Skeletal muscle satellite cell (primary cell): ENCODE measurements around the gene CLVS2.
A peak's percentile ranks its signal among the peaks of the same experiment; 100 is the strongest.

Experiments
- H3K27me3 ChIP-seq: 2 replicates; pipeline ENCODE4 v1.7.0; 2013; ENCODE audit warnings: low read length; ENCODE audit not compliant: control insufficient read depth, insufficient read depth
- H3K36me3 ChIP-seq: 2 replicates; pipeline ENCODE4 v1.7.0; 2013; ENCODE audit warnings: mild to moderate bottlenecking, control low read depth, low read length; ENCODE audit not compliant: insufficient read depth
- H3K4me1 ChIP-seq: 2 replicates; pipeline ENCODE4 v1.7.0; 2013; ENCODE audit warnings: low read length; ENCODE audit not compliant: control insufficient read depth, insufficient read depth
- H3K4me2 ChIP-seq: 2 replicates; pipeline ENCODE4 v1.7.0; 2013; ENCODE audit warnings: mild to moderate bottlenecking, low read length
- H3K4me3 ChIP-seq: 2 replicates; pipeline ENCODE4 v1.7.0; 2013; ENCODE audit warnings: low read length
- H3K9ac ChIP-seq: 2 replicates; pipeline ENCODE4 v1.7.0; 2013; ENCODE audit warnings: mild to moderate bottlenecking, low read depth, low read length, moderate library complexity
- H3K9me3 ChIP-seq: replicated peaks from 2 replicates; pipeline ENCODE4 v1.7.0; 2013; ENCODE audit warnings: mild to moderate bottlenecking, control low read depth, low read length

Gene CLVS2

DNA sequence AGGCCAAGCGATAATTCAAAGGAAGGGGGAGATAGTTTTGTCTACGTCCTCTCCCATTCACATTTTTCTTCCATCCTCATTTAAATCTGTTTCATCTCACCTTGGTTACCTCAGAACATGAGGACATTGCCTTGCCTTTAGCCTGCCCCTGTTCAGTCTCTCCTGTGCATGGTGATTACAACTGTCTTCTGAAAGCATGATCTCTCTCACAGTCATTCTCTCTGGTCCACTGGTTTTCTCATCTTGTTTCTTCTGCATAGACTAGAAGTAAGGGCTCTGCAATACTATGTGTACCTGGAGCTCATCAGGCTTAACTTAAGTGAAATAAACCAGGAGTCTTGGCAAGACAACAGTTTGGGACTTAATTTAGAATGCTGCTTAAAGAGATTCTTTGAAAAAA lies 31.4 kb downstream of the CLVS2 start:
- no peaks in the 10 kb centered on the region for H3K36me3 ChIP-seq
- no peaks in the 10 kb centered on the region for H3K27me3 ChIP-seq
- H3K4me2 ChIP-seq = no peak overlapping the region
- H3K9me3 ChIP-seq = no peaks in the 10 kb centered on the region
- H3K4me3 ChIP-seq = no peak overlapping the region
- peaks cover 9% of the 10 kb centered on the region for H3K4me1 ChIP-seq
- no peak overlapping the region for H3K9ac ChIP-seq

DNA sequence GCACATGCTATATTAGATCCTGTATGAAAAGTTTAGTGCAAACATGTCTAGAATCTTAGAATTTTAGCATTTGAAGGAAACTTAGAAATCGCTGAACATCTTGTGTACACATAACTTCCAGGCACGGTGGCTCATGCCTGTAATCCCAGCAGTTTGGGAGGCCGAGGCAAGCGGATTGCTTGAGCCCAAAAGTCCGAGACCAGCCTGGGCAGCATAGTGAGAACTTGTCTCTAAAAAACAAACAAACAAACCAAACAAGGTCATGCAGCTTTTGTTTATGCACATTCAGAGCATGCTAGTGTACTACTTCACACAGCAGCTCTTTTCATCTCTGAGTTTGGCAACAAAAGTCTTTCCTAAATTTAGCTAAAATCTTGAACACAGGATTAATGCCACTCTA lies 32.2 kb downstream of the CLVS2 start:
- H3K4me3 ChIP-seq = no peak overlapping the region
- H3K9me3 ChIP-seq = no peaks in the 10 kb centered on the region
- H3K4me2 ChIP-seq = no peak overlapping the region
- no peak overlapping the region for H3K9ac ChIP-seq
- peaks cover 9% of the 10 kb centered on the region for H3K4me1 ChIP-seq
- H3K36me3 ChIP-seq = no peaks in the 10 kb centered on the region
- no peaks in the 10 kb centered on the region for H3K27me3 ChIP-seq

- Histone ChIP-seq H3K4me1 (peaks cover 9% of the 10 kb centered on the region), H3K4me2 (peak overlapping the region; percentile 5), H3K9me3 (no peaks in the 10 kb centered on the region), H3K9ac (no peak overlapping the region), H3K27me3 (no peaks in the 10 kb centered on the region), H3K36me3 (no peaks in the 10 kb centered on the region), H3K4me3 (no peak overlapping the region)
Measured at GRCh38 chr6:123030282-123030681, 34.2 kb downstream of the CLVS2 start.

DNA sequence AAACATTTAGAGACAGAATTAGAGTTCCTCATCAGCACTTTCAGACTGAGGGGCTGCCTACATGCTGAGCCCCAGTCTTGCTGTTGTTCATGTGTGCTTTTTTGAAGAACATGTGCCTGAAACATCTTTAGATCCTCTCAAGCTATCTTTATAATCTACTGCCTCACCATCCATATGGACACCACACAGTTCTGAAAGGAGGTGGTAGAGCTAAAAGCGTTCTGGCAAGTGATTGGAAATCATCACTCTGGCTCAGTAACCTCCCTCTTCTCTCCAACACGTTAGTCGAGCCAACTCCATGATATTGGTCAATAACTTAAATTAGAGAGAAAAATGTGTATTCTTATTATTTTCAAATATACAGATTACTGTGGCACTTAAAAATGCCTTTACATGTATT lies 40.6 kb downstream of the CLVS2 start:
- Histone ChIP-seq H3K9me3 (no peaks in the 10 kb centered on the region), H3K27me3 (no peaks in the 10 kb centered on the region), H3K4me2 (no peak overlapping the region), H3K4me3 (no peak overlapping the region), H3K36me3 (no peaks in the 10 kb centered on the region), H3K9ac (no peak overlapping the region), H3K4me1 (no peaks in the 10 kb centered on the region)

- H3K36me3 ChIP-seq = no peaks in the 10 kb centered on the region
- H3K27me3 ChIP-seq = no peaks in the 10 kb centered on the region
- H3K4me3 ChIP-seq = no peak overlapping the region
- no peaks in the 10 kb centered on the region for H3K4me1 ChIP-seq
- no peaks in the 10 kb centered on the region for H3K9me3 ChIP-seq
- no peak overlapping the region for H3K9ac ChIP-seq
- H3K4me2 ChIP-seq = no peak overlapping the region
Measured at GRCh38 chr6:123039431-123039830, 43.4 kb downstream of the CLVS2 start.

- Histone ChIP-seq H3K4me2 (no peak overlapping the region), H3K9ac (no peak overlapping the region), H3K4me3 (no peak overlapping the region), H3K27me3 (no peaks in the 10 kb centered on the region), H3K36me3 (no peaks in the 10 kb centered on the region), H3K9me3 (no peaks in the 10 kb centered on the region), H3K4me1 (no peaks in the 10 kb centered on the region)
Measured at GRCh38 chr6:123042401-123042800, 46.4 kb downstream of the CLVS2 start.

DNA sequence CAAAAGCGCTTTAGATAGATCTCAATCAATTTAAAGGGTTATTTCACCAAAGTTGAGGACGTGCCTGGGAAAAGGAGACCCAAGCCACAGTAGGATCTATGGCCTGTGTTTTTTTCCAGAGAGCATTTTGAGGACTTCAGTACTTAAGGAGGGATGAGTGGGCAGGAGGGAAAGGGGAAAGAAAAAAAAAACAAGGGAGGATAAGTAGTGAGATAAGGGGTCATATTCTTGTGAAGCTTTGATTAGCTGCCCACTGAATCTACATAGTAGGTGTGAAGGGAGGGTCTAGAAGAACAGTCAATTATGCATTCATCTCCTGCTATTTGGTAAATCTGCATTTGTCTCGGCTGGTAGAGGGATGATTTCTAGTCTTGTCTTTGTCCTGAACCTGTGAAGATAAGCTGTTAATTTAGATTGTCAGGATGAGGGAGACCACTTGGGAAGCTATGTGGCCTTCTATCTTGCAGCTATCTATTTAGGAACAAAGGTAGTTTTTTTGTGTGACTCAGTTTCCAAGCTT lies 48.4 kb downstream of the CLVS2 start:
- no peaks in the 10 kb centered on the region for H3K4me1 ChIP-seq
- no peak overlapping the region for H3K9ac ChIP-seq
- H3K36me3 ChIP-seq = no peaks in the 10 kb centered on the region
- no peaks in the 10 kb centered on the region for H3K9me3 ChIP-seq
- H3K4me3 ChIP-seq = no peak overlapping the region
- H3K27me3 ChIP-seq = no peaks in the 10 kb centered on the region
- no peak overlapping the region for H3K4me2 ChIP-seq

DNA sequence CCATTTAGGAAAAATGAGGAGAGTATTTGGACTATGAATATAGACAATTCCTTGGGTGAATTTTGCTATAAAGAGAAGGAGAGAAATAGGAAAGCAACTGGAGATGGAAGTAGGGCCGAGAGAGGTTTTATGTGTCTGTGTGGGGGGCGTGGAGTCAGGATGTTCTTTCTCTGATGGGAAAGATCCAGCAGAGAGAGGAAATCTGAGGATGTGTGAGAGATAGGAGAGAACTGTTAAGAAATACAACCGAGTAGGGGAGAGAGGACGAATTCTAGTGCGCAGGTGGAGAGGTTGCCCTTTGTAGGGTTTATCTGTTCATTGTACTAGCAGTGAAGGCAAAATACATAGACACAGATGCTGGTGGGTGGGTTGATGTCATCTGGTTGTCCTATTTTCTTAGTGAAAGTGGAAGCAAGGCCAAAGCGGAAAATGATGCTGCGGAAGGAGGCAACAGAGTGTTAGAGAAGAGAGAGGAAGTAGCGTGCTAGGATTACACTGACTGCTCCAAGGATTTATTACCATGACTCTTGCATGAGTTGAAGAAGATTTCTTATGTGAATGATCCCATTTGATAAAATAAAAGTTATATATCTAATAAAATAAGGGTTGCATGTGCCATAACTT lies 57.7 kb downstream of the CLVS2 start:
- Histone ChIP-seq H3K9me3 (no peaks in the 10 kb centered on the region), H3K9ac (no peak overlapping the region), H3K36me3 (no peaks in the 10 kb centered on the region), H3K4me1 (no peaks in the 10 kb centered on the region), H3K4me2 (no peak overlapping the region), H3K27me3 (no peaks in the 10 kb centered on the region), H3K4me3 (no peak overlapping the region)

- H3K27me3 ChIP-seq = no peaks in the 10 kb centered on the region
- H3K4me2 ChIP-seq = no peak overlapping the region
- no peaks in the 10 kb centered on the region for H3K4me1 ChIP-seq
- H3K9me3 ChIP-seq = no peaks in the 10 kb centered on the region
- H3K9ac ChIP-seq = no peak overlapping the region
- no peaks in the 10 kb centered on the region for H3K36me3 ChIP-seq
- no peak overlapping the region for H3K4me3 ChIP-seq
Measured at GRCh38 chr6:123055256-123055655, 59.2 kb downstream of the CLVS2 start.

- no peak overlapping the region for H3K4me3 ChIP-seq
- peaks cover 6% of the 10 kb centered on the region for H3K4me1 ChIP-seq
- no peaks in the 10 kb centered on the region for H3K27me3 ChIP-seq
- H3K9me3 ChIP-seq = no peaks in the 10 kb centered on the region
- H3K9ac ChIP-seq = no peak overlapping the region
- H3K4me2 ChIP-seq = no peak overlapping the region
- no peaks in the 10 kb centered on the region for H3K36me3 ChIP-seq
Measured at GRCh38 chr6:123062670-123063069, 66.6 kb downstream of the CLVS2 start.

DNA sequence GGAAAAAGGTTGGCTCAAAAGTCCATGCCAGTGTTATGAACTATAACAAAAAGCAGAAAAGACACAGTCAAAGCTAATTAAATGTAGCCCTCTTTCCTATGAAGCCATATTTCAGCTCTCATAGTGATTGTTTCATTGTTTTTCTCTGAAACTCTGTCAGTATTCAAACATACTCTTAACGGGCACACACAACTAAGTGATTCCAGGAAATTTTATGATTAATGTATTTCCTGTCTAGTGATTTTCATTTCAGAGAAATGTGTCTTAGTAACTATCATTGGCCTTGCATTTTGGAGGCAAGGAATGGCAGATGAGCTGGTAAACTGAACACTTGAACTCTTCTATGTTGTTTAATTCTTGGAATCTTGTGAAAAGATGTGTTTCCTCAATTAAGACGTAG lies 68.0 kb downstream of the CLVS2 start:
- Histone ChIP-seq H3K4me3 (no peak overlapping the region), H3K27me3 (no peaks in the 10 kb centered on the region), H3K4me2 (no peak overlapping the region), H3K36me3 (no peaks in the 10 kb centered on the region), H3K9me3 (no peaks in the 10 kb centered on the region), H3K4me1 (peaks cover 6% of the 10 kb centered on the region), H3K9ac (no peak overlapping the region)

DNA sequence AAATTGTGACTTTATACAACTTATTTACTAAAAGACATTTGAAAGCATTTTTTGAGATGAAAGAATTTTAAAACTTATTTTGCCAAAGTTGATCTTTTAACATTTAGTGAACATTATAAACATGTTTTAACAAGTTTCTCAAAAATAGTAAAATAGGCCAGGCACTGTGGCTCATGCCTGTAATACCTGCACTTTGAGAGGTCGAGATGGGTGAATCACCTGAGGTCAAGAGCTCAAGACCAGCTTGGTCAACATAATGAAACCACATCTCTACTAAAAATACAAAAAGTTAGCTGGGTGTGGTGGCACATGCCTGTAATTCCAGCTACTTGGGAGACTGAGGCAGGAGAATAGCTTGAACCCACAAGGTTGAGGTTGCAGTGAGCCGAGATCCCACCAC lies 78.6 kb downstream of the CLVS2 start:
- Histone ChIP-seq H3K4me1 (no peaks in the 10 kb centered on the region), H3K4me2 (no peak overlapping the region), H3K36me3 (no peaks in the 10 kb centered on the region), H3K9ac (no peak overlapping the region), H3K4me3 (no peak overlapping the region), H3K9me3 (no peaks in the 10 kb centered on the region), H3K27me3 (no peaks in the 10 kb centered on the region)
